SK-N-MC (cell line): Measurements from ENCODE around the gene MADD.

ENCODE experiments used
- EZH2 ChIP-seq: fragments of 200-600 bp; sonication (generic); IDR thresholded peaks from one replicate; pipeline ENCODE4 v1.6.1; 2017; ENCODE audit warnings: antibody characterized with exemption
- FOXP2 ChIP-seq: optimal IDR thresholded peaks from 2 replicates; pipeline ENCODE3; 2011; ENCODE audit warnings: mild to moderate bottlenecking, moderate library complexity; ENCODE audit not compliant: insufficient read depth; ENCODE audit errors: extremely low read length, control extremely low read depth
- POLR2AphosphoS5 ChIP-seq: IDR thresholded peaks from 2 replicates; pipeline ENCODE4 v1.6.1; 2012; ENCODE audit warnings: mild to moderate bottlenecking, low read depth, low read length, borderline replicate concordance

GRCh38 chr11:47269829-47270305 is at the start of gene MADD:
- TF ChIP-seq POLR2AphosphoS5 = peak; percentile 75
- TF ChIP-seq EZH2 = no peak
- TF ChIP-seq FOXP2 = peak; percentile 66
